Trophoblast cell (in vitro differentiated cells and primary cell): ENCODE results near the gene LSM12.

Experiments used
- DNase-seq, 2 donors: peaks; one replicate each; pipeline ENCODE4 v3.0.0-alpha.2; 2016
- H2AFZ ChIP-seq: 2 replicates; pipeline ENCODE4 v1.6.1; 2013; ENCODE audit warnings: low read length, moderate library complexity, mild to moderate bottlenecking; ENCODE audit not compliant: insufficient read depth, poor library complexity
- H2AK5ac ChIP-seq: 2 replicates; pipeline ENCODE4 v1.6.1; 2013; ENCODE audit warnings: mild to moderate bottlenecking, low read length
- H2BK120ac ChIP-seq: 2 replicates; pipeline ENCODE4 v1.6.1; 2013; ENCODE audit warnings: low read length, mild to moderate bottlenecking, moderate library complexity; ENCODE audit not compliant: insufficient read depth, poor library complexity
- H2BK12ac ChIP-seq: 2 replicates; pipeline ENCODE4 v1.6.1; 2013; ENCODE audit warnings: mild to moderate bottlenecking, low read length, moderate library complexity
- H2BK5ac ChIP-seq: 2 replicates; pipeline ENCODE4 v1.6.1; 2013; ENCODE audit warnings: low read length, low read depth, moderate library complexity, mild to moderate bottlenecking; ENCODE audit not compliant: poor library complexity
- H3K14ac ChIP-seq: 2 replicates; pipeline ENCODE4 v1.6.1; 2013; ENCODE audit warnings: mild to moderate bottlenecking, low read length
- H3K18ac ChIP-seq: 2 replicates; pipeline ENCODE4 v1.6.1; 2013; ENCODE audit warnings: mild to moderate bottlenecking, low read length
- H3K23ac ChIP-seq: 2 replicates; pipeline ENCODE4 v1.6.1; 2013; ENCODE audit warnings: low read length
- H3K27ac ChIP-seq: 2 replicates; pipeline ENCODE4 v1.5.1; 2013; ENCODE audit warnings: low read depth, mild to moderate bottlenecking, inconsistent platforms, low read length, moderate library complexity
- H3K27me3 ChIP-seq: 2 replicates; pipeline ENCODE4 v1.6.1; 2013; ENCODE audit warnings: inconsistent platforms, mild to moderate bottlenecking, low read length, moderate library complexity; ENCODE audit not compliant: insufficient read depth
- H3K36me3 ChIP-seq, 2 experiments: 1 replicate in 1 of 2; 2 replicates in 1 of 2; pipeline ENCODE4 v1.6.1; 2013; ENCODE audit warnings: low read length in 2 of 2, mild to moderate bottlenecking in 2 of 2, moderate library complexity in 1 of 2; ENCODE audit not compliant: insufficient read depth in 2 of 2, control insufficient read depth in 1 of 2
- H3K4ac ChIP-seq: 2 replicates; pipeline ENCODE4 v1.6.1; 2013; ENCODE audit warnings: low read depth, mild to moderate bottlenecking, low read length, moderate library complexity
- H3K4me1 ChIP-seq, 2 experiments: 1 replicate in 1 of 2; 2 replicates in 1 of 2; pipeline ENCODE4 v1.6.1; 2013; ENCODE audit warnings: low read length in 2 of 2, mild to moderate bottlenecking in 2 of 2, moderate library complexity in 1 of 2; ENCODE audit not compliant: insufficient read depth in 2 of 2, control insufficient read depth in 1 of 2
- H3K4me2 ChIP-seq: 2 replicates; pipeline ENCODE4 v1.6.1; 2013; ENCODE audit warnings: inconsistent platforms, mild to moderate bottlenecking, low read length, moderate library complexity
- H3K4me3 ChIP-seq: 2 replicates; pipeline ENCODE4 v1.5.1; 2013; ENCODE audit warnings: mild to moderate bottlenecking, low read depth, low read length, inconsistent platforms
- H3K79me1 ChIP-seq: one replicate; pipeline ENCODE4 v1.6.1; 2013; ENCODE audit warnings: low read length
- H3K79me2 ChIP-seq: 2 replicates; pipeline ENCODE4 v1.6.1; 2013; ENCODE audit warnings: low read length, mild to moderate bottlenecking; ENCODE audit not compliant: control insufficient read depth, insufficient read depth, poor library complexity
- H3K9ac ChIP-seq: 2 replicates; pipeline ENCODE4 v1.6.1; 2013; ENCODE audit warnings: mild to moderate bottlenecking, low read length
- H3K9me3 ChIP-seq: 2 replicates; pipeline ENCODE4 v1.6.1; 2013; ENCODE audit warnings: low read depth, mild to moderate bottlenecking, control low read depth, inconsistent platforms, low read length; ENCODE audit not compliant: insufficient read depth
- H4K12ac ChIP-seq: 2 replicates; pipeline ENCODE4 v1.6.1; 2013; ENCODE audit warnings: low read depth, mild to moderate bottlenecking, low read length, moderate library complexity
- H4K8ac ChIP-seq: 2 replicates; pipeline ENCODE4 v1.6.1; 2013; ENCODE audit warnings: low read depth, mild to moderate bottlenecking, low read length, moderate library complexity
- H4K91ac ChIP-seq: one replicate; pipeline ENCODE4 v1.6.1; 2013; ENCODE audit warnings: low read depth, mild to moderate bottlenecking, low read length, moderate library complexity
- WGBS: extraction: QIAGEN DNeasy Blood & Tissue Kit; methylation state at CpG from one replicate; pipeline ENCODE4 v1.1.7; 2013; ENCODE audit warnings: missing lambda C conversion rate; ENCODE audit not compliant: insufficient read length, insufficient coverage; ENCODE audit errors: extremely low coverage; 5-methylcytosine and 5-hydroxymethylcytosine counted together

The LSM12 gene

DNA sequence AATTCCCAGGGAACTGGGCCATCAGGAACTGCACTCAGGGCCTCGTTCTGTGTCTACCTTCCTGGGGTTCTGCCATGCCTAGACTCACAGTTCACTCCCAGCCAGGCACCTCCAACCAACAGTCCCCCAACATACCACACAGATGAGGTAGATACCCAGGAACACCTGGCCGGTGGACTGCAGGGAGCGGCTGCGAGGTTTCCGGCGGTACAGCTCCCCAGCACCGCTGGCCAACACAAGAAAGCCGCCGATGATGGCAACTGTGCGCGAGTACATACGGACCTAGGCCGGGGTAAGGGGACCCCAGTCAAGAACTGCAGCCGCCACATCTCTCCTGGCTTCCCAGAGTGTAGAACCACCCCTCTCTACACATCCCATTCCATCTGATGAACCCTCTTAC lies 53.6 kb downstream of the LSM12 start:
- Histone ChIP-seq H2AFZ (no peak overlapping the region), H4K8ac (no peak overlapping the region), H2BK12ac (no peak overlapping the region), H2BK120ac (no peak overlapping the region), H3K4me1 (peaks cover 2 to 7% of the 10 kb centered on the region in 2 experiments), H3K9me3 (no peaks in the 10 kb centered on the region), H3K27ac (no peak overlapping the region), H4K91ac (no peak overlapping the region), H3K14ac (no peak overlapping the region), H3K23ac (no peak overlapping the region), H3K4me3 (no peak overlapping the region), H3K79me2 (peaks cover 7% of the 10 kb centered on the region), H2BK5ac (no peak overlapping the region), H2AK5ac (no peak overlapping the region), H3K4ac (no peak overlapping the region), H3K4me2 (no peak overlapping the region), H3K18ac (no peak overlapping the region), H3K27me3 (no peaks in the 10 kb centered on the region), H3K9ac (no peak overlapping the region), H4K12ac (no peak overlapping the region), H3K36me3 (peaks cover 11 to 13% of the 10 kb centered on the region in 2 experiments), H3K79me1 (peaks cover 5% of the 10 kb centered on the region)
- WGBS: no CpG with 5 or more reads among the region's 14 CpGs
- DNase-seq: no peak

GRCh38 chr17:44012391-44012790 lies 54.1 kb downstream of the LSM12 start:
- Histone ChIP-seq H3K4me2 (no peak overlapping the region), H3K18ac (no peak overlapping the region), H2AFZ (no peak overlapping the region), H3K27me3 (no peaks in the 10 kb centered on the region), H3K23ac (no peak overlapping the region), H4K8ac (no peak overlapping the region), H4K12ac (no peak overlapping the region), H3K9ac (no peak overlapping the region), H3K4ac (no peak overlapping the region), H3K4me3 (no peak overlapping the region), H3K14ac (no peak overlapping the region), H3K4me1 (peaks cover 5 to 11% of the 10 kb centered on the region in 2 experiments), H2BK120ac (no peak overlapping the region), H2BK12ac (no peak overlapping the region), H2BK5ac (no peak overlapping the region), H3K79me1 (peaks cover 7% of the 10 kb centered on the region), H2AK5ac (no peak overlapping the region), H3K9me3 (no peaks in the 10 kb centered on the region), H3K36me3 (peaks cover 11 to 13% of the 10 kb centered on the region in 2 experiments), H3K27ac (no peak overlapping the region), H3K79me2 (peaks cover 7% of the 10 kb centered on the region), H4K91ac (no peak overlapping the region)
- no CpG with 5 or more reads among the region's 3 CpGs for WGBS
- DNase-seq: no peak

DNA sequence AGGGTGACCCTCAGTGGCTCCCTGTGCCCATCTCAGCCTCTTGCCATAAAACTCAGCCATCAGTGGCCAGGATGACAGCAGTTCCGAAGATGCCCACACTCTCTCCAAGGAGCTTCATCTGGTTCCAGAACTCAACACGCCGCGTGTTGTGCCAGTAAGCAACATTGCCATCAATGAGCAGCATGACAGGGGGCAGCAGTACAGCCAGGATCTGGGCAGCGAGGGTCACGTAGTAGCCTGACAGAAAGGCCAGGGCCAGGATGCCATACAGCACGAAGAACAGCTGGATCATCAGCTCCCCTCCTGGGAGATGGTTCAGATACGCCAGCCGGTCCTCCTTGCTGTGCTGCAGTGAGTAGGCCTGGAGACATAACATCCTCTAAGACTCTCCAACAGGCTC lies 54.6 kb downstream of the LSM12 start:
- Histone ChIP-seq H2BK5ac (no peak overlapping the region), H3K27me3 (no peaks in the 10 kb centered on the region), H3K79me1 (peaks cover 11% of the 10 kb centered on the region), H3K4me1 (peaks cover 5 to 11% of the 10 kb centered on the region in 2 experiments), H3K9me3 (no peaks in the 10 kb centered on the region), H3K4ac (no peak overlapping the region), H3K27ac (no peak overlapping the region), H2BK12ac (no peak overlapping the region), H3K14ac (no peak overlapping the region), H3K9ac (no peak overlapping the region), H4K91ac (no peak overlapping the region), H4K12ac (no peak overlapping the region), H2BK120ac (no peak overlapping the region), H3K36me3 (peaks cover 11 to 13% of the 10 kb centered on the region in 2 experiments), H2AK5ac (no peak overlapping the region), H3K18ac (no peak overlapping the region), H3K4me3 (no peak overlapping the region), H3K79me2 (peaks cover 9% of the 10 kb centered on the region), H2AFZ (no peak overlapping the region), H3K4me2 (no peak overlapping the region), H4K8ac (no peak overlapping the region), H3K23ac (no peak overlapping the region)
- WGBS: no CpG with 5 or more reads among the region's 9 CpGs
- no peak for DNase-seq

DNA sequence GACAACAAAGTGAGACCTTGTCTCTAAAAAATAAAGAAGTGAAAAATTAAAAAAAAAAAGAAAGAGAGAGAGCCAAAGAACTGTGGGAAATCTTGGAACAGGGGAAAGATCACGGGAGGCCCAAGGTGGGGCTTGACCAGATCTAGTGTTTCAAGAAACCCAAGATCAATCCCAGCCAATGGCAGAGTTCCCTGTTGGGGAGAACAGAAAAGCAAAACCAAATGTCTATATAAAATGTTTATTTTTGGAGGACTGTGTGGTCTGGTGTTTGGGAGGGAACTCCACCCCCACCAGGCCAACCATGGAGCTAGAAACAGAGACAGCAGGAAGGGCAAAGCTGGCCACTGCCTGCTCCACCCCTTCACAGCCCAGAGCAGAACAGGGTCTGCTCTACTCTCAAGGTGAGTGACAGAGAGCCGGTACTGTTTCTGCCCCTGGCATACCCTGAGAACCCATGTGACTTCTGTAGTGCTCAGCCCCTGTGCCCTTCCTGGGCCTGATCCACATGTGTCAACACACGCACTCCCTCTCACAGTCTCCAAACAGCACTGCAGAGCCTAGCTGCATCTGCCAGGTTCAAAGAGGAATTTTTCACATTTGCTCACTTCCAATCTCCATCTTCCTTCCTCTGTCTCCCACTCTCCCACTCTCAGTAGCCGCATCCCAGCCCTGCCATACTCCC lies 55.4 kb downstream of the LSM12 start:
- WGBS: no CpG with 5 or more reads among the region's 4 CpGs
- no peak for DNase-seq
- Histone ChIP-seq H3K79me2 (peaks cover 9% of the 10 kb centered on the region), H3K27ac (no peak overlapping the region), H2AFZ (no peak overlapping the region), H3K23ac (no peak overlapping the region), H2BK5ac (no peak overlapping the region), H3K4me1 (peaks cover 9 to 16% of the 10 kb centered on the region in 2 experiments), H3K4me2 (no peak overlapping the region), H3K36me3 (peaks cover 11 to 13% of the 10 kb centered on the region in 2 experiments), H3K4me3 (no peak overlapping the region), H2BK12ac (no peak overlapping the region), H4K91ac (no peak overlapping the region), H3K79me1 (peaks cover 11% of the 10 kb centered on the region), H3K14ac (no peak overlapping the region), H3K9me3 (no peaks in the 10 kb centered on the region), H3K27me3 (peaks cover 6% of the 10 kb centered on the region), H4K8ac (no peak overlapping the region), H4K12ac (no peak overlapping the region), H3K9ac (no peak overlapping the region), H3K4ac (no peak overlapping the region), H3K18ac (no peak overlapping the region), H2AK5ac (no peak overlapping the region), H2BK120ac (no peak overlapping the region)
